GM19463 (cell line): Measurements from ENCODE around the gene KRTAP29-1.
"Not testable (repeated sequence)": the region's sequence is repeated elsewhere in the genome, so short reads cannot be mapped to it uniquely, and the experiment has no call there.

Experiments
- ATAC-seq: cut with Tn5 transposase; IDR thresholded peaks from one replicate; pipeline ENCODE4 v1.9.1; 2021; ENCODE audit warnings: mild to moderate bottlenecking, moderate library complexity; ENCODE audit not compliant: unreplicated experiment

The KRTAP29-1 gene

GRCh38 chr17:41301916-41302901 is at the start of gene KRTAP29-1:
Gene KRTAP29-1 (minus strand): TSS chr17:41302851. CDS start chr17:41302851, 0 bp downstream.
- no peak for ATAC-seq

- no peak for ATAC-seq
Measured at GRCh38 chr17:41351177-41351576, 48.5 kb upstream of the KRTAP29-1 start.

- ATAC-seq: not testable (repeated sequence)
Measured at GRCh38 chr17:41350381-41350878, 47.8 kb upstream of the KRTAP29-1 start, which contains the start of gene KRT33A. Gene KRT33A (minus strand): TSS chr17:41350828. CDS start chr17:41350767, 61 bp downstream.

- no peak for ATAC-seq
Measured at GRCh38 chr17:41347869-41348760, 45.5 kb upstream of the KRTAP29-1 start.

GRCh38 chr17:41346421-41346820 is 43.8 kb upstream of the KRTAP29-1 start:
- ATAC-seq: not testable (repeated sequence)

GRCh38 chr17:41345992-41346391 is 43.3 kb upstream of the KRTAP29-1 start:
- no peak for ATAC-seq

- no peak for ATAC-seq
Measured at GRCh38 chr17:41343029-41343428, 40.4 kb upstream of the KRTAP29-1 start.

GRCh38 chr17:41340934-41341861 is 38.5 kb upstream of the KRTAP29-1 start:
- ATAC-seq: no peak

- ATAC-seq: no peak
Measured at GRCh38 chr17:41340494-41340893, 37.8 kb upstream of the KRTAP29-1 start.

- ATAC-seq: no peak
Measured at GRCh38 chr17:41339571-41340172, 37.0 kb upstream of the KRTAP29-1 start.

GRCh38 chr17:41338961-41339485 is 36.4 kb upstream of the KRTAP29-1 start:
- peak; percentile 51 for ATAC-seq

GRCh38 chr17:41335747-41336146 is 33.1 kb upstream of the KRTAP29-1 start:
- ATAC-seq: no peak

GRCh38 chr17:41334385-41335305 is 32.0 kb upstream of the KRTAP29-1 start:
- ATAC-seq: no peak

GRCh38 chr17:41333836-41334235 is 31.2 kb upstream of the KRTAP29-1 start:
- ATAC-seq: no peak

- ATAC-seq: no peak
Measured at GRCh38 chr17:41333098-41333497, 30.4 kb upstream of the KRTAP29-1 start.

GRCh38 chr17:41332239-41332638 is 29.6 kb upstream of the KRTAP29-1 start:
- ATAC-seq: no peak

- ATAC-seq: no peak
Measured at GRCh38 chr17:41331606-41332005, 29.0 kb upstream of the KRTAP29-1 start.

- no peak for ATAC-seq
Measured at GRCh38 chr17:41329279-41329948, 26.8 kb upstream of the KRTAP29-1 start.
